Fibroblast of mammary gland (primary cell): Measurements from ENCODE around the gene NFS1.
"Not testable (repeated sequence)": the region's sequence is repeated elsewhere in the genome, so short reads cannot be mapped to it uniquely, and the experiment has no call there.

Experiments
- DNase-seq: peaks from one replicate; pipeline ENCODE4 v3.0.0-alpha.2; 2010; ENCODE audit warnings: low read depth
- H3K4me3 ChIP-seq: 2 replicates; pipeline ENCODE4 v1.5.1; 2011; ENCODE audit warnings: low read depth, mild to moderate bottlenecking, low read length, moderate library complexity; ENCODE audit not compliant: control insufficient read depth
- CTCF ChIP-seq: conservative IDR thresholded peaks from 2 replicates; pipeline ENCODE4 v1.5.1; 2011; ENCODE audit warnings: low read depth, low read length, inconsistent platforms; ENCODE audit not compliant: control insufficient read depth, insufficient read depth

Gene NFS1

GRCh38 chr20:35719717-35720116 is 20.6 kb upstream of the NFS1 start:
- H3K4me3 ChIP-seq = no peak overlapping the region
- no peak for DNase-seq
- TF ChIP-seq CTCF = no peak

GRCh38 chr20:35718972-35719635 is 20.0 kb upstream of the NFS1 start:
- H3K4me3 ChIP-seq = no peak overlapping the region
- DNase-seq = peak; percentile 82
- TF ChIP-seq CTCF = no peak

- DNase-seq = peak; percentile 35
Observed at GRCh38 chr20:35718321-35718720, 19.2 kb upstream of the NFS1 start.

GRCh38 chr20:35716330-35716729 is 17.2 kb upstream of the NFS1 start:
- TF ChIP-seq CTCF = no peak
- H3K4me3 ChIP-seq = no peak overlapping the region

More at GRCh38 chr20:35718321-35718720, 19.2 kb upstream of the NFS1 start:
- not testable (repeated sequence) for H3K4me3 ChIP-seq

GRCh38 chr20:35715652-35716051 is 16.5 kb upstream of the NFS1 start:
- no peak for DNase-seq
- TF ChIP-seq CTCF = no peak
- H3K4me3 ChIP-seq = no peak overlapping the region

More at GRCh38 chr20:35716330-35716729, 17.2 kb upstream of the NFS1 start:
- DNase-seq = no peak

- H3K4me3 ChIP-seq = no peak overlapping the region
- no peak for DNase-seq
- TF ChIP-seq CTCF = no peak
Observed at GRCh38 chr20:35714127-35714526, 15.0 kb upstream of the NFS1 start.

- not testable (repeated sequence) for H3K4me3 ChIP-seq, DNase-seq
Observed at GRCh38 chr20:35713120-35713519, 14.0 kb upstream of the NFS1 start.

GRCh38 chr20:35711588-35712209 is 12.5 kb upstream of the NFS1 start:
- no peak for DNase-seq
- no peak for TF ChIP-seq CTCF

More at GRCh38 chr20:35711588-35712209, 12.5 kb upstream of the NFS1 start:
- H3K4me3 ChIP-seq = no peak overlapping the region
